Smooth muscle cell (in vitro differentiated cells): ENCODE results near the gene ARHGAP42. TPM values are rescaled to one million over a fixed set of nuclear protein-coding genes. Genes with fewer than 3 reads are reported as not detected.

ENCODE experiments used
- DNase-seq: peaks from one replicate; lab custom pipeline; 2025; ENCODE audit not compliant: unreplicated experiment; lab: John Stamatoyannopoulos, UW
- H2AFZ ChIP-seq: fragments of 200-600 bp; sonication (generic); 2 replicates; pipeline ENCODE4 v1.6.0; 2016; ENCODE audit warnings: antibody characterized with exemption, low read depth, mild to moderate bottlenecking
- H3F3A ChIP-seq: fragments of 200-600 bp; sonication (generic); 2 replicates; pipeline ENCODE4 v1.6.0; 2017; ENCODE audit warnings: antibody characterized with exemption, low read depth
- H3K27ac ChIP-seq: fragments of 200-600 bp; sonication (generic); 2 replicates; pipeline ENCODE4 v1.5.1; 2016; ENCODE audit warnings: low read depth, mild to moderate bottlenecking
- H3K27me3 ChIP-seq: fragments of 200-600 bp; sonication (generic); 2 replicates; pipeline ENCODE4 v1.6.1; 2016; ENCODE audit warnings: low read depth, mild to moderate bottlenecking
- H3K36me3 ChIP-seq: fragments of 200-600 bp; sonication (generic); 2 replicates; pipeline ENCODE4 v1.5.1; 2016; ENCODE audit warnings: low read depth
- H3K4me1 ChIP-seq: fragments of 200-600 bp; sonication (generic); 2 replicates; pipeline ENCODE4 v1.5.1; 2016; ENCODE audit warnings: low read depth
- H3K4me2 ChIP-seq: fragments of 200-600 bp; sonication (generic); 2 replicates; pipeline ENCODE4 v1.6.0; 2016; ENCODE audit warnings: mild to moderate bottlenecking
- H3K4me3 ChIP-seq: fragments of 200-600 bp; sonication (generic); 2 replicates; pipeline ENCODE4 v1.5.1; 2016; ENCODE audit warnings: mild to moderate bottlenecking
- H3K79me2 ChIP-seq: fragments of 200-600 bp; sonication (generic); 2 replicates; pipeline ENCODE4 v1.6.0; 2016; ENCODE audit warnings: low read depth, mild to moderate bottlenecking
- H3K9ac ChIP-seq: fragments of 200-600 bp; sonication (generic); 2 replicates; pipeline ENCODE4 v1.6.0; 2016; ENCODE audit warnings: low read depth
- H3K9me3 ChIP-seq: fragments of 200-600 bp; sonication (generic); replicated peaks from 2 replicates; pipeline ENCODE4 v1.5.1; 2016; ENCODE audit warnings: low read depth
- H4K20me1 ChIP-seq: fragments of 200-600 bp; sonication (generic); 2 replicates; pipeline ENCODE4 v1.6.0; 2016; ENCODE audit warnings: low read depth
- WGBS: methylation state at CpG from one replicate; pipeline ENCODE4 v1.1.7; 2016; ENCODE audit warnings: low lambda C conversion rate; 5-methylcytosine and 5-hydroxymethylcytosine counted together
- polyA plus RNA-seq: library from polyadenylated mRNA; unstranded; fragments of >200 nt; fragmentation: Nextera tagmentation; extraction: Ambion mirVana; gene quantifications from 2 replicates; pipeline ENCODE4 v1.2.1, GENCODE V29; 2016
- total RNA-seq: library from RNA; depleted of rRNA; stranded (reverse); fragments of >200 nt; gene quantifications from 2 replicates; pipeline ENCODE4 v1.2.3, GENCODE V29; 2014
- TF ChIP-seq, protein P1 (sequence below): fragments of 200-600 bp; sonication (generic); IDR thresholded peaks from 2 replicates; pipeline ENCODE4 v1.5.1; 2017; ENCODE audit warnings: borderline replicate concordance, mild to moderate bottlenecking, antibody characterized with exemption; ENCODE audit not compliant: insufficient read depth, poor library complexity, severe bottlenecking

Gene ARHGAP42
- total and polyA plus RNA-seq, 2 experiments from 2014 or later, result 12.2 to 53.4 TPM

DNA sequence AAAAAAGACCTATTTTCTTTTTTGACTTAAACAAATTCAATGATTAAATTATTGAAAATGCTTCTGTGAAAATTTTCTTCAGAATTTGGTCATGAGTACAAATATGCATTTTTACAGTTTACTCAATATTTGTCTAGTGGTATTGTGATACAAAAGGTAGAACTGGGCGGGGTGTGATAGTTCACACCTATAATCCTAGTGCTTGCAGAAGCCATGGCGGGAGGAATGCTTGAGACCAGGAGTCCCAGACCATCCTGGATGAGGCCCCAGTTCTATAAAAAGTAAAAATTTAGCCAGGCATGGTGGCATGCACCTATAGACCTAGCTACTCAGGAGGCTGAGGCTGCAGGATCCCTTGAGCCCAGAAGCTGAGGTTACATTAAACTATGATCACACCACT is 90.6 kb downstream of the ARHGAP42 start:
- Histone ChIP-seq H3K79me2 (peaks cover 20% of the 10 kb centered on the region), H2AFZ (no peak overlapping the region), H3K4me2 (no peak overlapping the region), H3K4me3 (no peak overlapping the region), H4K20me1 (no peaks in the 10 kb centered on the region), H3K9me3 (no peaks in the 10 kb centered on the region), H3K27ac (peak overlapping the region; percentile 82), H3F3A (peaks cover 5% of the 10 kb centered on the region), H3K9ac (peak overlapping the region; percentile 27), H3K36me3 (peaks cover 4% of the 10 kb centered on the region), H3K27me3 (no peaks in the 10 kb centered on the region), H3K4me1 (no peaks in the 10 kb centered on the region)
- TF ChIP-seq, protein P1, sequence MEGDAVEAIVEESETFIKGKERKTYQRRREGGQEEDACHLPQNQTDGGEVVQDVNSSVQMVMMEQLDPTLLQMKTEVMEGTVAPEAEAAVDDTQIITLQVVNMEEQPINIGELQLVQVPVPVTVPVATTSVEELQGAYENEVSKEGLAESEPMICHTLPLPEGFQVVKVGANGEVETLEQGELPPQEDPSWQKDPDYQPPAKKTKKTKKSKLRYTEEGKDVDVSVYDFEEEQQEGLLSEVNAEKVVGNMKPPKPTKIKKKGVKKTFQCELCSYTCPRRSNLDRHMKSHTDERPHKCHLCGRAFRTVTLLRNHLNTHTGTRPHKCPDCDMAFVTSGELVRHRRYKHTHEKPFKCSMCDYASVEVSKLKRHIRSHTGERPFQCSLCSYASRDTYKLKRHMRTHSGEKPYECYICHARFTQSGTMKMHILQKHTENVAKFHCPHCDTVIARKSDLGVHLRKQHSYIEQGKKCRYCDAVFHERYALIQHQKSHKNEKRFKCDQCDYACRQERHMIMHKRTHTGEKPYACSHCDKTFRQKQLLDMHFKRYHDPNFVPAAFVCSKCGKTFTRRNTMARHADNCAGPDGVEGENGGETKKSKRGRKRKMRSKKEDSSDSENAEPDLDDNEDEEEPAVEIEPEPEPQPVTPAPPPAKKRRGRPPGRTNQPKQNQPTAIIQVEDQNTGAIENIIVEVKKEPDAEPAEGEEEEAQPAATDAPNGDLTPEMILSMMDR, result no peak
- DNase-seq, result no peak
- 89% methylated on average over 2 of the region's 2 CpGs for WGBS

DNA sequence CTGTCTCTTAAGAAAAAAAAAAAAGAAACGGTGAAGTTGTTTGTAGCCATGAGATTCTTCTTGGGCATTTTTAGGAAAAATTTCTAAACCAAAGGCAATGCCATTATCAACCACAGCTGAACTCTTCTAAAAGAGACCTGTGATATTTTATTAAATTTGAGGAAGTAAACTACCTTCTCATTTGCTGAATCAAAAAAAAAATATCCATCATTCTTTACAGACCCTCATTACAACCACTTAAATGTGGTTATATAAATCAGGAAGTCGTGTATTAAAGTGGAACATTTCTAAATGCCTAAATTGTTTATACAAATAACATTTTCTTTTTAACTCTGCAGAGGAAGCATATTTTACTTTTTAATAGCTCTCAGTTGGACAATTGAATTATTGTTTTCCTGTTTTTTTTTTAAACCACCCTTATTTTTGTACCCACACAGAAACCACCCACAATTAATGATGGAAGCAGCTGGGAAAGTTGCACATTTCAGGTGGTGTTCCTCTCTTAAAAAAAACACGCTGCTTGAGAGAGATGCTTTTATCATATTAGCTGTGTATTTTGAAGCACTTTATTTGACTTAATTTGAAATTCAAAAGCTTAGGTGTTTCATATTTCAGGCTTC is 91.2 kb downstream of the ARHGAP42 start:
- no peak overlapping the region for H3K4me2 ChIP-seq
- peaks cover 5% of the 10 kb centered on the region for H3F3A ChIP-seq
- no peak for DNase-seq
- TF ChIP-seq, protein P1, result no peak
- H3K9me3 ChIP-seq, result no peaks in the 10 kb centered on the region
- no peak overlapping the region for H2AFZ ChIP-seq
- WGBS, result 91% methylated on average over 3 of the region's 3 CpGs
- no peak overlapping the region for H3K4me3 ChIP-seq
- H3K79me2 ChIP-seq, result peaks cover 21% of the 10 kb centered on the region
- H3K4me1 ChIP-seq, result no peaks in the 10 kb centered on the region
- peak overlapping the region; percentile 36 for H3K27ac ChIP-seq
- H3K27me3 ChIP-seq, result no peaks in the 10 kb centered on the region
- H4K20me1 ChIP-seq, result no peaks in the 10 kb centered on the region
- H3K36me3 ChIP-seq, result peaks cover 4% of the 10 kb centered on the region
- no peak overlapping the region for H3K9ac ChIP-seq

DNA sequence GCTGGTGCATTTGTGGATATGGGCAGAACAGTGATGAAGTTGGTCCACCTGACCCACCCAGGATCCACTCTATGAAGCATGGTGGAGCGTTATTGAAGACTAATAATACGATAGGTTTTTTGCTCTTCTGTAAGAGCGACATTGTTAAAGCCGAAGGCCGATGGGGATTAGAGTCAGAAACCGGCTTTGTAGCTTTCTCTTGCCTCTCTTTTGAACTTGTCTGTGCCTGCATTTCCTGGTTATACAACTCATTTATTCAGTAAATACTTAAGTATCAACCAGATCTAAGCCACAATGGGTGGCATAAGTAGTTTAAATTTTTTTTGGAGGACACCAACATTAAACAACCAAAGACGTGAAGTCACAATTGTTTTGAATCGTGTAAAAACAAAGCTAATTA is 93.4 kb downstream of the ARHGAP42 start:
- Histone ChIP-seq H3K4me2 (no peak overlapping the region), H3K4me1 (peaks cover 6% of the 10 kb centered on the region), H3K36me3 (no peaks in the 10 kb centered on the region), H2AFZ (no peak overlapping the region), H3K4me3 (no peak overlapping the region), H3K9me3 (no peaks in the 10 kb centered on the region), H3K9ac (no peak overlapping the region), H3K27me3 (no peaks in the 10 kb centered on the region), H3F3A (peaks cover 5% of the 10 kb centered on the region), H4K20me1 (no peaks in the 10 kb centered on the region), H3K79me2 (peaks cover 23% of the 10 kb centered on the region), H3K27ac (no peak overlapping the region)
- 81% methylated on average over 8 of the region's 8 CpGs for WGBS
- TF ChIP-seq, protein P1, result no peak
- DNase-seq, result no peak
